H1 (cell line): ENCODE measurements around the gene NBPF15. TPM values are rescaled to one million over a fixed set of nuclear protein-coding genes. Genes with fewer than 3 reads are reported as not detected.
"Not testable (repeated sequence)": the region's sequence is repeated elsewhere in the genome, so short reads cannot be mapped to it uniquely, and the experiment has no call there.

ENCODE experiments used
- CTCF ChIA-PET: fragments of 300-600 bp; sonication (Branson Sonifier 250); formaldehyde crosslinking; loops from one replicate; lab custom pipeline; 2021; ENCODE audit not compliant: partially characterized antibody; lab: Charles Lee
- POLR2A ChIA-PET: fragments of 300-600 bp; sonication (Branson Sonifier 250); formaldehyde crosslinking; loops from one replicate; lab custom pipeline; 2021; ENCODE audit warnings: inconsistent platforms; ENCODE audit not compliant: partially characterized antibody; lab: Charles Lee
- DNase-seq, 2 experiments: peaks; one replicate each; pipeline versions ENCODE4 v3.0.0 to v3.0.0-alpha.2; 2010 to 2022; ENCODE audit warnings: low spot score in 2 of 2, low read depth in 1 of 2, mixed read lengths in 1 of 2
- FAIRE-seq: peaks from 2 replicates; lab custom pipeline; 2011; peaks lifted over from hg19 to GRCh38; lab: Jason Lieb, UNC
- H2AFZ ChIP-seq: 2 replicates; pipeline ENCODE4 v1.8.1; 2012; ENCODE audit warnings: low read length, inconsistent platforms
- H2AK5ac ChIP-seq: 2 replicates; pipeline ENCODE4 v1.6.1; 2013; ENCODE audit warnings: low read depth, low read length
- H2BK120ac ChIP-seq: replicated peaks from 2 replicates; pipeline ENCODE3; 2013; ENCODE audit warnings: low read depth, low read length, inconsistent platforms
- H2BK12ac ChIP-seq: 2 replicates; pipeline ENCODE4 v1.6.1; 2013; ENCODE audit warnings: low read depth, low read length
- H2BK15ac ChIP-seq: 2 replicates; pipeline ENCODE4 v1.6.1; 2013; ENCODE audit warnings: low read length
- H2BK20ac ChIP-seq: 2 replicates; pipeline ENCODE4 v1.6.1; 2013; ENCODE audit warnings: low read length
- H2BK5ac ChIP-seq: 2 replicates; pipeline ENCODE4 v1.6.1; 2013; ENCODE audit warnings: low read depth, low read length
- H3K14ac ChIP-seq: 2 replicates; pipeline ENCODE4 v1.6.1; 2013; ENCODE audit warnings: inconsistent platforms; ENCODE audit not compliant: insufficient read length
- H3K18ac ChIP-seq: 2 replicates; pipeline ENCODE4 v1.6.1; 2013; ENCODE audit warnings: low read length; ENCODE audit errors: extremely low read depth
- H3K23ac ChIP-seq: 2 replicates; pipeline ENCODE4 v1.6.1; 2013; ENCODE audit warnings: inconsistent platforms; ENCODE audit not compliant: insufficient read length
- H3K23me2 ChIP-seq: 2 replicates; pipeline ENCODE4 v1.6.1; 2013; ENCODE audit warnings: low read depth, low read length
- H3K27ac ChIP-seq: 2 replicates; pipeline ENCODE4 v1.6.1; 2011; ENCODE audit warnings: low read depth, low read length, inconsistent platforms
- H3K27me3 ChIP-seq, 4 experiments: replicated peaks in 1 of 4; 1 replicate in 1 of 4; 2 replicates in 3 of 4; pipeline versions ENCODE4 v1.6.1 to v1.8.1; 2011 to 2013; ENCODE audit warnings: low read length in 3 of 4, mild to moderate bottlenecking in 3 of 4, inconsistent platforms in 2 of 4, mixed read lengths in 2 of 4, moderate library complexity in 1 of 4; ENCODE audit not compliant: control insufficient read depth in 3 of 4, insufficient read depth in 3 of 4; ENCODE audit errors: extremely low read depth in 1 of 4
- H3K36me3 ChIP-seq, 4 experiments: 2 replicates each; pipeline versions ENCODE4 v1.6.1 to v1.8.1; 2011 to 2013; ENCODE audit warnings: mild to moderate bottlenecking in 4 of 4, low read length in 3 of 4, moderate library complexity in 2 of 4, control low read depth in 1 of 4, inconsistent platforms in 1 of 4; ENCODE audit not compliant: insufficient read depth in 4 of 4, control insufficient read depth in 2 of 4
- H3K4ac ChIP-seq: replicated peaks from 2 replicates; pipeline ENCODE3; 2013; ENCODE audit warnings: low read length, low read depth, mixed read lengths, inconsistent platforms; ENCODE audit not compliant: insufficient read length
- H3K4me1 ChIP-seq, 4 experiments: replicated peaks in 1 of 4; 1 replicate in 1 of 4; 2 replicates in 3 of 4; pipeline versions ENCODE4 v1.6.1 to v1.8.1; 2011 to 2013; ENCODE audit warnings: low read length in 3 of 4, inconsistent platforms in 2 of 4, mixed read lengths in 1 of 4; ENCODE audit not compliant: insufficient read depth in 4 of 4, control insufficient read depth in 3 of 4
- H3K4me2 ChIP-seq, 2 experiments: 2 replicates each; pipeline versions ENCODE4 v1.6.1 to v1.8.1; 2011 to 2013; ENCODE audit warnings: low read depth in 2 of 2, low read length in 2 of 2, control low read depth in 1 of 2, inconsistent platforms in 1 of 2, mild to moderate bottlenecking in 1 of 2; ENCODE audit not compliant: insufficient read depth in 1 of 2
- H3K4me3 ChIP-seq, 4 experiments: fragments of 200-600, 300-600 bp in 1 of 4; sonication (generic), shearing (Covaris generic), sonication (Bioruptor Twin) in 1 of 4; 2 replicates each; pipeline versions ENCODE4 v1.5.1 to v1.8.1; 2011 to 2016; ENCODE audit warnings: low read length in 4 of 4, low read depth in 3 of 4, control low read depth in 2 of 4, inconsistent platforms in 2 of 4, mild to moderate bottlenecking in 2 of 4, mixed read lengths in 1 of 4, moderate library complexity in 1 of 4; ENCODE audit not compliant: insufficient read depth in 2 of 4; ENCODE audit errors: extremely low read depth in 1 of 4
- H3K56ac ChIP-seq: replicated peaks from 2 replicates; pipeline ENCODE3; 2013; ENCODE audit warnings: low read depth, mild to moderate bottlenecking, mixed read lengths, low read length, inconsistent platforms; ENCODE audit not compliant: insufficient read length
- H3K79me1 ChIP-seq: 2 replicates; pipeline ENCODE4 v1.6.1; 2013; ENCODE audit warnings: low read depth, low read length, control low read depth
- H3K79me2 ChIP-seq, 2 experiments: 2 replicates each; pipeline versions ENCODE4 v1.6.1 to v1.8.1; 2012 to 2013; ENCODE audit warnings: low read length in 2 of 2, mild to moderate bottlenecking in 2 of 2, inconsistent platforms in 1 of 2; ENCODE audit not compliant: insufficient read depth in 2 of 2, control insufficient read depth in 1 of 2
- H3K9ac ChIP-seq, 4 experiments: replicated peaks in 1 of 4; 1 replicate in 1 of 4; 2 replicates in 3 of 4; pipeline versions ENCODE4 v1.6.1 to v1.8.1; 2011 to 2013; ENCODE audit warnings: low read depth in 3 of 4, low read length in 3 of 4, control low read depth in 2 of 4, mild to moderate bottlenecking in 2 of 4, moderate library complexity in 2 of 4, inconsistent platforms in 1 of 4; ENCODE audit errors: extremely low read depth in 1 of 4
- H3K9me3 ChIP-seq, 2 experiments: 2 replicates each; pipeline versions ENCODE4 v1.6.1 to v1.8.1; 2012 to 2013; ENCODE audit warnings: mild to moderate bottlenecking in 2 of 2, moderate library complexity in 2 of 2, control low read depth in 1 of 2, inconsistent platforms in 1 of 2, low read depth in 1 of 2, low read length in 1 of 2, mixed read lengths in 1 of 2; ENCODE audit not compliant: insufficient read depth in 2 of 2
- H4K20me1 ChIP-seq, 2 experiments: replicated peaks in 1 of 2; 2 replicates each; pipeline versions ENCODE3 to v1.8.1; 2011 to 2013; ENCODE audit warnings: inconsistent platforms in 2 of 2, low read length in 2 of 2, mild to moderate bottlenecking in 1 of 2; ENCODE audit not compliant: insufficient read depth in 2 of 2, control insufficient read depth in 1 of 2
- H4K5ac ChIP-seq: 2 replicates; pipeline ENCODE4 v1.6.1; 2013; ENCODE audit warnings: low read length, low read depth, mixed read lengths, inconsistent platforms; ENCODE audit not compliant: insufficient read length
- H4K8ac ChIP-seq: 2 replicates; pipeline ENCODE4 v1.8.0; 2013; ENCODE audit warnings: mild to moderate bottlenecking, moderate library complexity, low read length, inconsistent platforms; ENCODE audit not compliant: insufficient read depth; ENCODE audit errors: extremely low read depth
- H4K91ac ChIP-seq: replicated peaks from 2 replicates; pipeline ENCODE3; 2013; ENCODE audit warnings: low read length, mixed read lengths, inconsistent platforms; ENCODE audit not compliant: insufficient read length
- BACH1 ChIP-seq: IDR thresholded peaks from 2 replicates; pipeline ENCODE4 v1.6.1; 2012; ENCODE audit warnings: low read length, improper control_type of control experiment
- BCL11A ChIP-seq, 2 experiments: IDR thresholded peaks; one replicate each; pipeline ENCODE4 v1.6.1; 2011; ENCODE audit warnings: low read depth in 2 of 2, low read length in 2 of 2, mild to moderate bottlenecking in 2 of 2
- EP300 ChIP-seq, 2 experiments: IDR thresholded peaks; 1 replicate in 1 of 2; 2 replicates in 1 of 2; pipeline ENCODE4 v1.6.1; 2011 to 2012; ENCODE audit warnings: low read depth in 2 of 2, low read length in 2 of 2, mild to moderate bottlenecking in 2 of 2, borderline replicate concordance in 1 of 2, inconsistent platforms in 1 of 2, moderate library complexity in 1 of 2
- HDAC6 ChIP-seq: IDR thresholded peaks from one replicate; pipeline ENCODE4 v1.7.1; 2012; ENCODE audit warnings: low read depth, mild to moderate bottlenecking, inconsistent platforms, low read length, moderate library complexity
- NANOG ChIP-seq: IDR thresholded peaks from 2 replicates; pipeline ENCODE4 v1.6.1; 2011; ENCODE audit warnings: low read length, low read depth, mild to moderate bottlenecking, inconsistent platforms; ENCODE audit not compliant: insufficient read depth, poor library complexity, severe bottlenecking
- POLR2AphosphoS5 ChIP-seq: IDR thresholded peaks from 2 replicates; pipeline ENCODE4 v1.6.1; 2011; ENCODE audit warnings: low read depth, low read length
- SP1 ChIP-seq: IDR thresholded peaks from 2 replicates; pipeline ENCODE4 v1.6.1; 2011; ENCODE audit warnings: low read depth, low read length
- TAF1 ChIP-seq: IDR thresholded peaks from 2 replicates; pipeline ENCODE4 v1.6.1; 2011; ENCODE audit warnings: mild to moderate bottlenecking, low read depth, low read length
- TCF12 ChIP-seq: IDR thresholded peaks from 2 replicates; pipeline ENCODE4 v1.6.1; 2011; ENCODE audit warnings: low read depth, mild to moderate bottlenecking, low read length
- WGBS, 2 experiments: shearing (Covaris generic) in 1 of 2; methylation state at CpG; one replicate each; pipeline versions ENCODE4 v1.1.6 to v1.1.7; 2013 to 2015; ENCODE audit warnings: low lambda C conversion rate in 2 of 2, mixed read lengths in 2 of 2, inconsistent platforms in 1 of 2, low coverage in 1 of 2, missing lambda C conversion rate in 1 of 2; ENCODE audit not compliant: insufficient replicate concordance in 2 of 2, insufficient coverage in 1 of 2, insufficient read length in 1 of 2; ENCODE audit errors: extremely low coverage in 1 of 2, missing lambda C conversion rate in 1 of 2; 5-methylcytosine and 5-hydroxymethylcytosine counted together
- polyA plus RNA-seq, 7 experiments: library from polyadenylated mRNA; depleted of rRNA in 3 of 7; stranded (reverse) in 5 of 7; unstranded in 2 of 7; fragments of >200 nt in 5 of 7; fragments of 200-250 nt in 2 of 7; gene quantifications; 1 replicate in 5 of 7; 2 replicates in 1 of 7; 4 replicates in 1 of 7; pipeline versions ENCODE4 v1.2.1 to v1.2.3, GENCODE V29; 2011 to 2013; ENCODE audit warnings: missing spikeins in 2 of 7, mixed read lengths in 2 of 7
- total RNA-seq: library from RNA; stranded (reverse); fragmentation: NEBNext Ultra II Directional; extraction: Animal tissue kit (Norgen Biotek cat#: 25700); gene quantifications from 2 replicates; pipeline ENCODE4 v1.2.1, GENCODE V29; 2021
- TF ChIP-seq, protein P1 (sequence below): IDR thresholded peaks from 2 replicates; pipeline ENCODE4 v1.6.1; 2012; ENCODE audit warnings: low read length, inconsistent platforms

NBPF15 gene
- total and polyA plus RNA-seq, 2 of the 8 experiments (the other 6 are each of a cell fraction or from before 2014, with no cell fraction given), result 7.9 to 9.4 TPM

DNA sequence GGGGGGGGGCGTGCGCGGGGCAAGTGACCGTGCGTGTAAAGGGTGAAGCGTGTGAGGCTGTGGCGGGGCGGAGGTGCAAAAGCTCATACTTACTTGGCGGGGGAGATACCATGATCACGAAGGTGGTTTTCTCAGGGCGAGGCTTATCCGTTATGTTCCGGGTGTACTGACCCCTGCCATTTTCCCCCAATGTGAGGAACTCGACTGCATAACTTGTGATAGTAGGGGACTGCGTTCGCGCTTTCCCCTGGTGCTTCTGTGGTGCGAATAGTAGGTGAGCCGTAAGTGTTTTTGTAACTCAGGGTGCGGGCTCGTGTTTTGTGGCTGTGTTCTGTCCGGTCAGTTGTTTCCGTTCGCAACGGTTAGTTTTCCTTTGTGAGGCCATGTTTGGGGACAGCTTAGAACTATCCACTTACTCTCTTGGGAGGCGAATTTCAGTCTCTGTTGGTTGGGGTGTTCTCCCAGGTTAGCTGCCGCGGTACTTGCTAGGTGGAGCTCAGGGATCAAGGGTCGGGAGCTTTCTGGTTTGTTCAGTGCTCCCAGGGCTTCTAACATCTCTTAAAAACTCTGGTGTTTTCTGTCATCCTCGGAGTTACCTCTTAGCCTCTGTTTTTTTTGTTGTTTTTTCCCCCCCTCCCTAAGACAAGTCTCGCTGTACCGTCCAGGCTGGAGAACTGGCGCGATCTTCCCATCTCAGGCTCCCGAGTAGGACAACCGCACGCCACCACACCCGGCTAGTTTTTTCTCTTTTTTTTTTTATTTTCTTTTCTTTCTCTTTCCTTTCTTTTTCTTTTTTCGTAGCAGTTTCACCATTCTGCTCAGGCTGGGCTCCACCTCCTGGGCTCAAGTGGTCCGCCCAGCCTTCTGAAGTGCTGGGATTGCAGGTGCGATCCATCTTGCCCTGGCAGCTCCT is 48.7 kb downstream of the NBPF15 start:
- H2BK20ac ChIP-seq, CTCF ChIA-PET, H2BK15ac ChIP-seq, H3K18ac ChIP-seq, FAIRE-seq, H3K9me3 ChIP-seq, H2AK5ac ChIP-seq, H3K23ac ChIP-seq, H2BK120ac ChIP-seq, H4K91ac ChIP-seq, H4K5ac ChIP-seq, H3K23me2 ChIP-seq, H2BK5ac ChIP-seq, H3K4ac ChIP-seq, H4K20me1 ChIP-seq, H2BK12ac ChIP-seq, H3K27me3 ChIP-seq, H3K4me1 ChIP-seq, H3K79me1 ChIP-seq, H3K36me3 ChIP-seq, H3K56ac ChIP-seq, H2AFZ ChIP-seq, H3K14ac ChIP-seq, H3K79me2 ChIP-seq: not testable (repeated sequence)
- WGBS, 2 experiments, result 1% methylated on average over 24 of the region's 41 CpGs; no CpG with 5 or more reads in 1 of the 2 experiments
- Histone ChIP-seq H3K4me2 (peak overlapping the region; percentile 64 to 66), H3K27ac (peak overlapping the region; percentile 73; the same call in 1 of the 2 replicates), H4K8ac (peak overlapping the region; percentile 19; the same call in 1 of the 2 replicates), H3K9ac (peak overlapping the region in 3 of 4 experiments; percentile 29 to 67 (median 54); a peak in 5 of 7 replicates), H3K4me3 (peak overlapping the region; percentile 31 to 58 (median 33); a peak in 6 of 8 replicates)
- POLR2A ChIA-PET, result interaction anchor here (1.1 kb wide), 2 partner anchors 133 to 139 kb away, joined by 8 to 18 read pairs; no protein-coding TSS in a partner anchor
- peak; percentile 83 to 96 for DNase-seq
- TF ChIP-seq HDAC6, result peak; percentile 65
- peak; percentile 64; the same call in 1 of the 2 replicates for TF ChIP-seq TAF1
- peak; percentile 4 for TF ChIP-seq NANOG
- TF ChIP-seq TCF12, result peak; percentile 44; the same call in 1 of the 2 replicates
- peak; percentile 71 for TF ChIP-seq SP1
- peak; percentile 65 for TF ChIP-seq BACH1
- peak in 1 of 2 experiments; percentile 53; a peak in 1 of 3 replicates for TF ChIP-seq EP300 (IDR thresholded peaks at IDR 0.05; ENCODE audit: borderline replicate concordance in 1 of 2, low read depth in 2 of 2, low read length in 2 of 2)
- peak; percentile 44 to 76 for TF ChIP-seq BCL11A (IDR thresholded peaks at IDR 0.05; ENCODE audit: low read depth in 2 of 2, low read length in 2 of 2)
- peak; percentile 98 for TF ChIP-seq POLR2AphosphoS5
- TF ChIP-seq, protein P1, sequence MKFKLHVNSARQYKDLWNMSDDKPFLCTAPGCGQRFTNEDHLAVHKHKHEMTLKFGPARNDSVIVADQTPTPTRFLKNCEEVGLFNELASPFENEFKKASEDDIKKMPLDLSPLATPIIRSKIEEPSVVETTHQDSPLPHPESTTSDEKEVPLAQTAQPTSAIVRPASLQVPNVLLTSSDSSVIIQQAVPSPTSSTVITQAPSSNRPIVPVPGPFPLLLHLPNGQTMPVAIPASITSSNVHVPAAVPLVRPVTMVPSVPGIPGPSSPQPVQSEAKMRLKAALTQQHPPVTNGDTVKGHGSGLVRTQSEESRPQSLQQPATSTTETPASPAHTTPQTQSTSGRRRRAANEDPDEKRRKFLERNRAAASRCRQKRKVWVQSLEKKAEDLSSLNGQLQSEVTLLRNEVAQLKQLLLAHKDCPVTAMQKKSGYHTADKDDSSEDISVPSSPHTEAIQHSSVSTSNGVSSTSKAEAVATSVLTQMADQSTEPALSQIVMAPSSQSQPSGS, result peak; percentile 60
